ENCODE results near the gene ENTHD1.
"Not testable (repeated sequence)": the region's sequence is repeated elsewhere in the genome, so short reads cannot be mapped to it uniquely, and the experiment has no call there.

Gene ENTHD1

DNA sequence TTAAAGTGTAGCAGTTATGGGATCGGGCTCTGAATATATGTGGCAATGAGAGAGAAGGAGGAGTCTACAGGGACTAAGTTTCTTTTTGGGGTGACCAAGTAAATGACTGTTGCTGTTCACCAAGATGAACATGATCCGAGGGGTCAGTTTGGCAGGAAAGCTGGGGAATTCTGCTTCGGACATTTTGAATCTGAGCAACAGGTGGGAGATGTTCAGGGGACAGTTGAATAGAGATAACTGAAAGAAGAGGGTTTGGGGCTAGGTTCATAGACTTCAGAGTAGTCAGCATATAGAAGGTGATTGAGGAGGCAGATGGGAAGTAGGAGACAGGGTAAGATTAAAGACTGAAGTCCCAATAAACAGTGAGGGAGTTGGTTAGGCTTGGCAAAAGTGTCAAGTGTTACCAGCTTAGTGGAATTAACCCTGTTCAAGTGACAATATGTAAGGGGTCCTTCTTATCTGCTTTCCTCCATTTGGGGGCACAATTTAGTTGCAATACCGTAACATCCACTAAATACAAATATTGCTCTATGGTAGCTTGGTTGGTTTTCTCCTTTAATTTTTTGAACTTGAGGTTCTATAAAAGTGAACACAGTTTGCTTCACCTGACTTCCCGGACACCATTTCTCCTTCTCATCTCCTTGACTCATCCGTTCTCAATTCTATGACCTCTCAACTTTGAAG is 2.9 kb upstream of the ENTHD1 start:
- in situ Hi-C loops (cut with MboI; ENCODE audit: low pct_unique_long_range_greater_than_20kb, low sequenced_read_pairs, unreplicated experiment) = no loop called here
- TF ChIP-seq, protein P1, sequence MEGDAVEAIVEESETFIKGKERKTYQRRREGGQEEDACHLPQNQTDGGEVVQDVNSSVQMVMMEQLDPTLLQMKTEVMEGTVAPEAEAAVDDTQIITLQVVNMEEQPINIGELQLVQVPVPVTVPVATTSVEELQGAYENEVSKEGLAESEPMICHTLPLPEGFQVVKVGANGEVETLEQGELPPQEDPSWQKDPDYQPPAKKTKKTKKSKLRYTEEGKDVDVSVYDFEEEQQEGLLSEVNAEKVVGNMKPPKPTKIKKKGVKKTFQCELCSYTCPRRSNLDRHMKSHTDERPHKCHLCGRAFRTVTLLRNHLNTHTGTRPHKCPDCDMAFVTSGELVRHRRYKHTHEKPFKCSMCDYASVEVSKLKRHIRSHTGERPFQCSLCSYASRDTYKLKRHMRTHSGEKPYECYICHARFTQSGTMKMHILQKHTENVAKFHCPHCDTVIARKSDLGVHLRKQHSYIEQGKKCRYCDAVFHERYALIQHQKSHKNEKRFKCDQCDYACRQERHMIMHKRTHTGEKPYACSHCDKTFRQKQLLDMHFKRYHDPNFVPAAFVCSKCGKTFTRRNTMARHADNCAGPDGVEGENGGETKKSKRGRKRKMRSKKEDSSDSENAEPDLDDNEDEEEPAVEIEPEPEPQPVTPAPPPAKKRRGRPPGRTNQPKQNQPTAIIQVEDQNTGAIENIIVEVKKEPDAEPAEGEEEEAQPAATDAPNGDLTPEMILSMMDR (IDR thresholded peaks at IDR 0.05; ENCODE audit: extremely low read depth, insufficient read depth, missing control alignments) = no peak
- DNase-seq (ENCODE audit: low spot score) = no peak

DNA sequence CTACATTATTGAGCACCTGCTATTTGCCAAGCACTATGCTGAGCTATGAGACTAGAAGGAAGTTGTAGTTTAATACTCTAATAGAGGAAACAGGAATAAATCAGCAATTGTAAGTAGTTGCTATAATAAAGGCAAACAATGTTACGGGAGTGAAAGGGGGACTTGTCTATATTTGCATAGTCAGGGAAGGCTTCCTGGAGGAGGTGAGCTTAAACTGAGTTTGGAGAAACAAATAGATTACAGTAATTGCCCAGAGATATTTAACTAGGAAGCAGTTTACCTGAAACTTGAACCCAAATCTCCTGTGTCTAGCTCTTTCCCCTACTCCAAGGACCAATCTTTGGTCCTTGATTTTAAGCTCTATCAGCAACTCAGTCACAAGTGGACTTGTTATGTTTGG is 2.1 kb upstream of the ENTHD1 start:
- DNase-seq (ENCODE audit: low spot score) = no peak
- in situ Hi-C loops (cut with MboI; ENCODE audit: low pct_unique_long_range_greater_than_20kb, low sequenced_read_pairs, unreplicated experiment) = no loop called here
- TF ChIP-seq, protein P1 (IDR thresholded peaks at IDR 0.05; ENCODE audit: extremely low read depth, insufficient read depth, missing control alignments) = no peak

DNA sequence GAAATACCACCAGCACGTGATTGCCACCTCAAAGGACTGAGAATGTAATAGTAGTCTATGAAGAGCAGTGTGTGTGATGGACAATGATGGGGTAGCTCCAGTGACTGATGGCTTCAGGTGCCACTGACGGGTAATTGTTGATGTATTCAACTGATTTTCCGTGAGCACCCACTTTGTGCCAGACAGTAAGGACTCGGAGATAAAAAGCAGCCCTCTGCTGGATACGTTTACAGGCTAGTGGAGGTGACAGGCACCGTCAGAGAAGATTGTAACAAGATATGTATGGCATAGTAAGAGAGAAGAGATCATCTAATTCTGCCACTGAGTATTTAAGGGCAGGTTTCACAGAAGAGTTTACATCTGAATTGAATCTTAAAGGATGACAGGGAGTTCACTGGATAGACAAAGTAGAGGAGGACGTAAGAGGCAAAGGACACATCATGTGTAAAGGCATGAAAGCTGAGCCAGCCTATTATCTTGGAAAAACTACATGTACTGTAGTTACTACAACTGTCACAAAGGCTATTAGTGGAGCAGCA is 1.1 kb upstream of the ENTHD1 start:
- in situ Hi-C loops (cut with MboI; ENCODE audit: low pct_unique_long_range_greater_than_20kb, low sequenced_read_pairs, unreplicated experiment) = no loop called here
- TF ChIP-seq, protein P1 (IDR thresholded peaks at IDR 0.05; ENCODE audit: extremely low read depth, insufficient read depth, missing control alignments) = no peak
- DNase-seq (ENCODE audit: low spot score) = no peak

DNA sequence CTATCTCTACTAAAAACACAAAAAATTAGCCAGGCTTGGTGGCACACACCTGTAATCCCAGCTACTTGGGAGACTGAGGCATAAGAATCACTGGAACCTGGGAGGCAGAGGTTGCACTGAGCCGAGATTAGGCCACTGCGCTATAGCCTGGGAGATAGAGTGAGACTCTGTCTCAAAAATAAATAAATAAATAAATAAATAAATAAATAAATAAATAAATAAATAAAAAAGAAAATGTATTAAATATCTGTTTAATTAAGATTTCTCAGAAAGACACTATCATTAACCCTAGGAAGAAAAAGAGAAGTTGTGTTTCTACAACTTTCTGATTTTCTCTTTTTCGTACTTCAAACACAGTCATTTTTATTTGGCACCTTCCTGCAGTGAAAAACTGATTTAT is 3.6 kb downstream of the ENTHD1 start:
- in situ Hi-C loops (cut with MboI; ENCODE audit: low pct_unique_long_range_greater_than_20kb, low sequenced_read_pairs, unreplicated experiment) = not testable (repeated sequence)

DNA sequence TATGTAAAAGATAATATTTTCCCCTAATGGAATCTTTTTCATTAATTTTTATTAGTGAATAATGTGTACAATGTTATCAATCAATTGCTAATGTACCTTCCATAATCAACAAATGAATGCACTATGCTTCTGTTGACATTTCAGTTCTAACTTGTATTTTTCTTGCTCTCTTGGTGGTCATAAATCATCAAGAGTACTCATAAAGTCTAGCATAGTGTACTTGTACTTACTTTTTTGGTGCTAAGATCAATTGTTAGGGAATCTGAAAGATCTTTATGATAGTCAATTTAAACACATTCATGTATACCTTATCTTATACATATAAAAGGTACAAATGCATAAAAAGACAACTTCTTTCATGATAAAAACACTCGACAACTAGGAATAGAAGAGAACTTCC is 10.5 kb downstream of the ENTHD1 start:
- TF ChIP-seq, protein P1 (IDR thresholded peaks at IDR 0.05; ENCODE audit: extremely low read depth, insufficient read depth, missing control alignments) = no peak
- in situ Hi-C loops (cut with MboI; ENCODE audit: low pct_unique_long_range_greater_than_20kb, low sequenced_read_pairs, unreplicated experiment) = no loop called here
- DNase-seq (ENCODE audit: low spot score) = no peak

More for the DNA sequence above, 3.6 kb downstream of the ENTHD1 start:
- DNase-seq (ENCODE audit: low spot score) = not testable (repeated sequence)

DNA sequence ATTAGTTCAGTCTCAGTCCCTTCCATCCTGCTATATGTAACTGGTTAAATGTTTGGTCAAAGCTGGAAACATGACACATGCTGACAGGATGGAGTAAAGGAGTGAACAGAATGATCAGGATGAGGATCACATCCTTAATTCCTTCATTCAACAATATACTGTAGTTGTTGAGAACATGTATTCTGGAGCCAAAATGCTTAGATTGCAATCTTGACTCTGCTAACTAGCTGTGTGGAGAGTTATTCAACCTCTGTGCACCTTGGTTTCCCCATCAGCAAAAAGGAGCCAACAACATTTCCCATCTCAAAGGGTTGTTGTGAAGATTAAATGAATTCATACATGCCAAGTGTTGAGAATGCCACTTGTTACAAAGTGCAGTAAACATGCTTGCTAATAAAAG is 12.8 kb downstream of the ENTHD1 start:
- in situ Hi-C loops (cut with MboI; ENCODE audit: low pct_unique_long_range_greater_than_20kb, low sequenced_read_pairs, unreplicated experiment) = no loop called here
- no peak for DNase-seq (ENCODE audit: low spot score)
- TF ChIP-seq, protein P1 (IDR thresholded peaks at IDR 0.05; ENCODE audit: extremely low read depth, insufficient read depth, missing control alignments) = no peak

DNA sequence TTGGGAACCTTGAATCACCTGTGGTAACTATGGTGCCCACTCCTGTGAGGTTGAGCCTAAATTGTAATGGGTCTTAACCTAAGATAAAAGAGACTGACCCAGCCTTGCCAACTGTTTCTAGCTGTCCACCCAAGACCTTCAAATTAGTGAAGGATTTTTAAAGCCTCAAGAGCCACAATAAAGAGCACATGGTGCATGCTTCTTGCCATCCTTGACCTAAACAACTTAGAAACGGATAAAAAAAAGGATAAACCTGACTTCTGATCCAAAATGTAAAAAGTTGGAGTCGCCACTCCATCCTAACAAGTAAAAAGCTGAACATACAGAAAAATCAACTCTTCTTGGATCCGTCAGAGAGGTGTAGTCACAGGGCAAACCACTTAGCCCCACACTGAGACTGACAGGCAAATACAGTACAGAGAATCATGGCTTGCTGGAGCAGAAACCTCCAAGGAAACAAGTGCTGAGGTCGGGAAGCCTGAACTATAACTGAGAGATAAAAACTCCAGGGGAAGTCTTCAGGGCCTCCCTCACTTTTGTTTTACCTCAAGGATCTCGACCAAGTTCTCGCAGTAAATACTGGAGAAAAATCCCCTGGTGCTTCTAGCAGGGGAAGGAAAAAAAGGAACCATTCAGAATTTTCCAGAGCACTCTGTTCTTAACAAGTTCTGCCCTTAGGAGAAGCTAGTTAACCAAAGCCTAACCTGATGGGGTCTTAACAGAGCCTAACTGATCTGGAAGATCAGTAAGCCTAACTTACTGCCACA is 16.3 kb downstream of the ENTHD1 start:
- TF ChIP-seq, protein P1 (IDR thresholded peaks at IDR 0.05; ENCODE audit: extremely low read depth, insufficient read depth, missing control alignments) = no peak
- DNase-seq (ENCODE audit: low spot score) = no peak
- in situ Hi-C loops (cut with MboI; ENCODE audit: low pct_unique_long_range_greater_than_20kb, low sequenced_read_pairs, unreplicated experiment) = no loop called here

DNA sequence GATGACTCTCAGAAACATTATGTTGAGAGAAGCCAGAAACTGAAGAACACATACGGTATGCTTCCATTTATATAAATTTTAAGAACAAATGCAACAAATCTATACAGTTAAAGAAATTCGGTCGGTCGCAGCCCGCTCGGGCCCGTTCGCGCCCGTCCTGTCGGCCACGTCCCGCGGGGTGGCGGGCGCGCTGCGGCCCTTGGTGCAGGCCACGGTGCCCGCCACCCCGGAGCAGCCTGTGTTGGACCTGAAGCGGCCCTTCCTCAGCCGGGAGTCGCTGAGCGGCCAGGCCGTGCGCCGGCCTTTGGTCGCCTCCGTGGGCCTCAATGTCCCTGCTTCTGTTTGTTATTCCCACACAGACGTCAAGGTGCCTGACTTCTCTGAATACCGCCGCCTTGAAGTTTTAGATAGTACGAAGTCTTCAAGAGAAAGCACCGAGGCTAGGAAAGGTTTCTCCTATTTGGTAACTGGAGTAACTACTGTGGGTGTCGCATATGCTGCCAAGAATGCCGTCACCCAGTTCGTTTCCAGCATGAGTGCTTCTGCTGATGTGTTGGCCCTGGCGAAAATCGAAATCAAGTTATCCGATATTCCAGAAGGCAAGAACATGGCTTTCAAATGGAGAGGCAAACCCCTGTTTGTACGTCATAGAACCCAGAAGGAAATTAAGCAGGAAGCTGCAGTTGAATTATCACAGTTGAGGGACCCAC is 18.2 kb downstream of the ENTHD1 start:
- not testable (repeated sequence) for DNase-seq (ENCODE audit: low spot score)

More for the DNA sequence above, 18.2 kb downstream of the ENTHD1 start:
- in situ Hi-C loops (cut with MboI; ENCODE audit: low pct_unique_long_range_greater_than_20kb, low sequenced_read_pairs, unreplicated experiment) = not testable (repeated sequence)
